Measurements from ENCODE around the gene INVS.
"Not testable (repeated sequence)": the region's sequence is repeated elsewhere in the genome, so short reads cannot be mapped to it uniquely, and the experiment has no call there.

DNA sequence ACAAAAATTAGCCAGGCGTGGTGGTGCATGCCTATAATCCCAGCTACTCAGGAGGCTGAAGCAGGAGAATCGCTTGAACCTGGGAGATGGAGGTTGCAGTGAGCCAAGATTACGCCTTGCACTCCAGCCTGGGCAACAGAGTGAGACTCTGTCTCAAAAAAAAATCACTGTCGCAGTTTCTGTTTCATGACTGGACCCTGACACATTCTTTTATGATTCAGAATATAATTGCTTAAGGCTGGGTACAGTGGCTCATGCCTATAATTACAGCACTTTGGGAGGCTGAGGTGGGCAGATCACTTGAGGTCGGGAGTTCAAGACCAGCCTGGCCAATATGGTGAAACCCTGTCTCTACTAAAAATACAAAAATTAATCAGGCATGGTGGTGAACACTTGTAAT is 239.7 kb downstream of the INVS start:
- TF ChIP-seq, protein P1, sequence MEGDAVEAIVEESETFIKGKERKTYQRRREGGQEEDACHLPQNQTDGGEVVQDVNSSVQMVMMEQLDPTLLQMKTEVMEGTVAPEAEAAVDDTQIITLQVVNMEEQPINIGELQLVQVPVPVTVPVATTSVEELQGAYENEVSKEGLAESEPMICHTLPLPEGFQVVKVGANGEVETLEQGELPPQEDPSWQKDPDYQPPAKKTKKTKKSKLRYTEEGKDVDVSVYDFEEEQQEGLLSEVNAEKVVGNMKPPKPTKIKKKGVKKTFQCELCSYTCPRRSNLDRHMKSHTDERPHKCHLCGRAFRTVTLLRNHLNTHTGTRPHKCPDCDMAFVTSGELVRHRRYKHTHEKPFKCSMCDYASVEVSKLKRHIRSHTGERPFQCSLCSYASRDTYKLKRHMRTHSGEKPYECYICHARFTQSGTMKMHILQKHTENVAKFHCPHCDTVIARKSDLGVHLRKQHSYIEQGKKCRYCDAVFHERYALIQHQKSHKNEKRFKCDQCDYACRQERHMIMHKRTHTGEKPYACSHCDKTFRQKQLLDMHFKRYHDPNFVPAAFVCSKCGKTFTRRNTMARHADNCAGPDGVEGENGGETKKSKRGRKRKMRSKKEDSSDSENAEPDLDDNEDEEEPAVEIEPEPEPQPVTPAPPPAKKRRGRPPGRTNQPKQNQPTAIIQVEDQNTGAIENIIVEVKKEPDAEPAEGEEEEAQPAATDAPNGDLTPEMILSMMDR (IDR thresholded peaks at IDR 0.05), result not testable (repeated sequence)
- TF ChIP-seq POLR2AphosphoS5 (IDR thresholded peaks at IDR 0.05); POLR2A (IDR thresholded peaks at IDR 0.05; ENCODE audit: low read depth); EP300 (IDR thresholded peaks at IDR 0.05): not testable (repeated sequence)
